HEK293T (cell line): ENCODE measurements around the gene AGAP1.

Experiments used
- FOXK2 ChIP-seq: fragments of 450-650 bp; IDR thresholded peaks from 2 replicates; pipeline ENCODE4 v1.6.1; 2016; ENCODE audit warnings: mild to moderate bottlenecking
- FOXM1 ChIP-seq: fragments of 450-650 bp; IDR thresholded peaks from 2 replicates; pipeline ENCODE4 v1.6.1; 2017; ENCODE audit warnings: mild to moderate bottlenecking, borderline replicate concordance
- LEF1 ChIP-seq: fragments of 450-650 bp; IDR thresholded peaks from 2 replicates; pipeline ENCODE4 v1.6.1; 2017; ENCODE audit warnings: mild to moderate bottlenecking, borderline replicate concordance
- PKNOX1 ChIP-seq: fragments of 450-650 bp; IDR thresholded peaks from 2 replicates; pipeline ENCODE4 v1.6.1; 2016

GRCh38 chr2:235765181-235765820 lies 271.5 kb downstream of the AGAP1 start:
- TF ChIP-seq PKNOX1 (no peak), FOXM1 (no peak), LEF1 (no peak), FOXK2 (no peak)
